Vagina (tissue), 2 donors: ENCODE measurements around the gene ZBTB5. TPM values are rescaled to one million over a fixed set of nuclear protein-coding genes. Genes with fewer than 3 reads are reported as not detected.
"Not testable (repeated sequence)": the region's sequence is repeated elsewhere in the genome, so short reads cannot be mapped to it uniquely, and the experiment has no call there.

Experiments used
- DNase-seq, 2 donors: peaks; one replicate each; pipeline ENCODE4 v3.0.0-alpha.2; 2017; ENCODE audit errors: extremely low spot score in 2 of 2
- H3K27ac ChIP-seq: fragments of 200-600 bp; sonication (generic); one replicate; pipeline ENCODE4 v1.5.1; 2019
- H3K27me3 ChIP-seq: fragments of 200-600 bp; sonication (generic); one replicate; pipeline ENCODE4 v1.5.1; 2019
- H3K36me3 ChIP-seq, 2 donors: fragments of 200-600 bp; sonication (generic); one replicate each; pipeline ENCODE4 v1.5.1; 2017 to 2019
- H3K4me1 ChIP-seq: fragments of 200-600 bp; sonication (generic); one replicate; pipeline ENCODE4 v1.5.1; 2019
- H3K4me3 ChIP-seq, 2 donors: fragments of 200-600 bp; sonication (generic); 1 replicate in 1 of 2; 2 replicates in 1 of 2; pipeline ENCODE4 v1.5.1; 2016 to 2019
- H3K9me3 ChIP-seq: fragments of 200-600 bp; sonication (generic); one replicate; pipeline ENCODE4 v1.5.1; 2019
- POLR2A ChIP-seq, 2 donors: fragments of 450-650 bp; IDR thresholded peaks; one replicate each; pipeline ENCODE4 v1.6.1; 2017; ENCODE audit warnings: antibody characterized with exemption in 2 of 2, mild to moderate bottlenecking in 2 of 2, moderate library complexity in 2 of 2
- POLR2AphosphoS5 ChIP-seq, 2 donors: sonication (generic); formaldehyde crosslinking; IDR thresholded peaks; one replicate each; pipeline ENCODE4 v1.9.0; 2017; ENCODE audit warnings: antibody characterized with exemption in 2 of 2, mild to moderate bottlenecking in 2 of 2, low read depth in 1 of 2; ENCODE audit not compliant: insufficient read depth in 1 of 2
- intact Hi-C: fragments of 100-400 bp; cut with DNase I; formaldehyde crosslinking; loops from one replicate; pipeline ENCODE4 v1.15.1; 2023
- total RNA-seq: library from RNA; depleted of rRNA; stranded (reverse); fragments of >200 nt; gene quantifications from one replicate; pipeline ENCODE4 v1.2.3, GENCODE V29; 2016
- TF ChIP-seq, protein P1 (sequence below), 3 experiments: fragments of 450-650 bp in 2 of 3; fragments of 200-600 bp in 1 of 3; sonication (generic) in 1 of 3; IDR thresholded peaks; one replicate each; pipeline ENCODE4 v1.5.1; 2017 to 2019; ENCODE audit warnings: antibody characterized with exemption in 3 of 3, mild to moderate bottlenecking in 2 of 3, moderate library complexity in 2 of 3

Gene ZBTB5, protein sequence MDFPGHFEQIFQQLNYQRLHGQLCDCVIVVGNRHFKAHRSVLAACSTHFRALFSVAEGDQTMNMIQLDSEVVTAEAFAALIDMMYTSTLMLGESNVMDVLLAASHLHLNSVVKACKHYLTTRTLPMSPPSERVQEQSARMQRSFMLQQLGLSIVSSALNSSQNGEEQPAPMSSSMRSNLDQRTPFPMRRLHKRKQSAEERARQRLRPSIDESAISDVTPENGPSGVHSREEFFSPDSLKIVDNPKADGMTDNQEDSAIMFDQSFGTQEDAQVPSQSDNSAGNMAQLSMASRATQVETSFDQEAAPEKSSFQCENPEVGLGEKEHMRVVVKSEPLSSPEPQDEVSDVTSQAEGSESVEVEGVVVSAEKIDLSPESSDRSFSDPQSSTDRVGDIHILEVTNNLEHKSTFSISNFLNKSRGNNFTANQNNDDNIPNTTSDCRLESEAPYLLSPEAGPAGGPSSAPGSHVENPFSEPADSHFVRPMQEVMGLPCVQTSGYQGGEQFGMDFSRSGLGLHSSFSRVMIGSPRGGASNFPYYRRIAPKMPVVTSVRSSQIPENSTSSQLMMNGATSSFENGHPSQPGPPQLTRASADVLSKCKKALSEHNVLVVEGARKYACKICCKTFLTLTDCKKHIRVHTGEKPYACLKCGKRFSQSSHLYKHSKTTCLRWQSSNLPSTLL
- total RNA-seq = 17.9 TPM

DNA sequence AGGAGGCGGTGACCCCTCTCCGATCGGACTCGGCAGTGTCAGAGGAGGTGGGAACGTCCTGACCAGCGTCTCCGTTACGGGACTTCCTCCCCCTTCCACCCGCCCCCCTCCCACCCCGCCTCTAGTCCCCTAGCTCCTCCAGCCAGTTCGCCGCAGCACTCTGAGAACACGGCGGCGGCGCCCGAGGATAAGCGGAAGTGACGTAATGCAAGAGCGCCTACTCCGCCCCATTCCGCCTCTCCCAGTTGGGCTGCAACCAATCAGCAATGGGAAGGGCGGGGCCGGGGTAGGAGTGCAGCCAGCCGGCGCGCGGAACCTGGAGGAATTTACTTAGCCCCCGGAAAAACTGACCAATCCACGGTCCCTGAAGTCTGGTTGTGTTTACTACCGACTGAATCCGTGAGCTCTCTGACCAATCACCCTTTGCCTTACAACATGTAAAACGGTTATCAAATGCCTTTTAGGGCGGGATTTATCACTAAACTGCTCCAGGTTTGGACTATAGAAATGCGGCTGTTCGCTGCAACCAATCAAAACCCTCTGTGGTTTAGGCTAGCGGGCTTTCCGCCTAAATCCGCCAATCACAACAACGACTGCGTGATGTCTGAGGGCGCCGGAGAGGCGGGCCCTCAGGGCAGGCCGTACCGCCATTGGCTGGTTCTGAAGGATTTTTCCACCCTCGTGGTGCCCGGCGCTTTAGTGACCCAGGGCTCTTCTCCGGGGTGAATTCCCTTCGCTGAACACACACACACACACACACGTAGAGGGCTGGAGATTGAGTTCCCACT, at the start of gene ZBTB5:
Gene ZBTB5 (minus strand): TSS at position 202 of the 788 bp plus-strand sequence. CDS start 22,899 bp downstream, outside the sequence.
- no peaks in the 10 kb centered on the region for H3K27me3 ChIP-seq
- no peaks in the 10 kb centered on the region for H3K9me3 ChIP-seq
- DNase-seq = peak; percentile 99 to 100
- H3K27ac ChIP-seq = peak within 1 kb of the TSS; percentile 97
- intact Hi-C loops = no loop called here
- H3K4me1 ChIP-seq = peaks cover 48% of the 10 kb centered on the region
- peak within 1 kb of the TSS; percentile 85 to 99 for H3K4me3 ChIP-seq
- H3K36me3 ChIP-seq = no peaks in the 10 kb centered on the region
- peak; percentile 78 to 82 for TF ChIP-seq POLR2AphosphoS5 (IDR thresholded peaks at IDR 0.05; ENCODE audit: insufficient read depth in 1 of 2, low read depth in 1 of 2)
- TF ChIP-seq POLR2A (IDR thresholded peaks at IDR 0.05) = peak in 1 of 2 donors; percentile 76
- TF ChIP-seq, protein P1, sequence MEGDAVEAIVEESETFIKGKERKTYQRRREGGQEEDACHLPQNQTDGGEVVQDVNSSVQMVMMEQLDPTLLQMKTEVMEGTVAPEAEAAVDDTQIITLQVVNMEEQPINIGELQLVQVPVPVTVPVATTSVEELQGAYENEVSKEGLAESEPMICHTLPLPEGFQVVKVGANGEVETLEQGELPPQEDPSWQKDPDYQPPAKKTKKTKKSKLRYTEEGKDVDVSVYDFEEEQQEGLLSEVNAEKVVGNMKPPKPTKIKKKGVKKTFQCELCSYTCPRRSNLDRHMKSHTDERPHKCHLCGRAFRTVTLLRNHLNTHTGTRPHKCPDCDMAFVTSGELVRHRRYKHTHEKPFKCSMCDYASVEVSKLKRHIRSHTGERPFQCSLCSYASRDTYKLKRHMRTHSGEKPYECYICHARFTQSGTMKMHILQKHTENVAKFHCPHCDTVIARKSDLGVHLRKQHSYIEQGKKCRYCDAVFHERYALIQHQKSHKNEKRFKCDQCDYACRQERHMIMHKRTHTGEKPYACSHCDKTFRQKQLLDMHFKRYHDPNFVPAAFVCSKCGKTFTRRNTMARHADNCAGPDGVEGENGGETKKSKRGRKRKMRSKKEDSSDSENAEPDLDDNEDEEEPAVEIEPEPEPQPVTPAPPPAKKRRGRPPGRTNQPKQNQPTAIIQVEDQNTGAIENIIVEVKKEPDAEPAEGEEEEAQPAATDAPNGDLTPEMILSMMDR (IDR thresholded peaks at IDR 0.05) = no peak

DNA sequence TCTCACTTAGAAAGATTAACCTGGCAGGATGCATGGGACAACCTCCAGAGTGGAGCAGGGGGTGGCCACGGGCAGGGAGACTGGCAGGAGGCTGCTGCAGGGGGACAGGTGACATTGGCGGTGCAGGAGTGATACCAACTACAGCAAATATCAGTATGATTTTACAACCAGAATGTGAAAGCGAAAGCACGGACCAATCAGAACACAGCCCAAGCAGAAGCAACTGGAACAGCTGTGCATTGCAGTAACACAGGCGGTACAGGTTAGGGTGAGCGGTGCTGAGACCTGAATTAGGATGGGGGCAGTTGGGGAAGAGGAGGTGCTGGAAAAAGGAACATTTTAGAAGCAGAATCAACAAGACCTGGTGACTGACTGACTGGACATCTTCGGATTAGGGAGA, 49.7 kb upstream of the ZBTB5 start:
- Histone ChIP-seq H3K27ac (no peak overlapping the region), H3K36me3 (peaks cover 0 to 9% of the 10 kb centered on the region in 2 donors), H3K9me3 (no peaks in the 10 kb centered on the region), H3K4me3 (no peak overlapping the region), H3K27me3 (no peaks in the 10 kb centered on the region), H3K4me1 (no peaks in the 10 kb centered on the region)
- TF ChIP-seq POLR2A (IDR thresholded peaks at IDR 0.05) (no peak), POLR2AphosphoS5 (IDR thresholded peaks at IDR 0.05; ENCODE audit: insufficient read depth in 1 of 2, low read depth in 1 of 2) (no peak)
- TF ChIP-seq, protein P1 (IDR thresholded peaks at IDR 0.05) = no peak
- DNase-seq = no peak
- intact Hi-C loops = no loop called here

DNA sequence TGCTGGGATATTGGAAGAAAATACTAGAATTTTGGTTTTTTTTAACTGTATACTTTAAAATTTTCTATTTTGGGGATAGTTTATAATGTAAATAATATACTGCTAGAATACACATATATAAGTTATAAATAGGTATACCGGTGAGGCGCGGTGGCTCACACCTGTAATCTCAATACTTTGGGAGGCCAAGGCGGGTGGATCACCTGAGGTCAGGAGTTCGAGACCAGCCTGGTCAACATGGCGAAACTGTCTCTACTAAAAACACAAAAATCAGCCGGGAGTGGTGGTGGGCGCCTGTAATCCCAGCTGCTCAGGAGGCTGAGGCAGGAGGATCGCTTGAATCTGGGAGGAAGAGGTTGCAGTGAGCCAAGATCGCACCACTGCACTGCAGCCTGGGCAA, 49.2 kb upstream of the ZBTB5 start:
- H3K27me3 ChIP-seq, intact Hi-C loops, H3K27ac ChIP-seq, H3K4me1 ChIP-seq, DNase-seq, H3K9me3 ChIP-seq, H3K36me3 ChIP-seq, H3K4me3 ChIP-seq: not testable (repeated sequence)

DNA sequence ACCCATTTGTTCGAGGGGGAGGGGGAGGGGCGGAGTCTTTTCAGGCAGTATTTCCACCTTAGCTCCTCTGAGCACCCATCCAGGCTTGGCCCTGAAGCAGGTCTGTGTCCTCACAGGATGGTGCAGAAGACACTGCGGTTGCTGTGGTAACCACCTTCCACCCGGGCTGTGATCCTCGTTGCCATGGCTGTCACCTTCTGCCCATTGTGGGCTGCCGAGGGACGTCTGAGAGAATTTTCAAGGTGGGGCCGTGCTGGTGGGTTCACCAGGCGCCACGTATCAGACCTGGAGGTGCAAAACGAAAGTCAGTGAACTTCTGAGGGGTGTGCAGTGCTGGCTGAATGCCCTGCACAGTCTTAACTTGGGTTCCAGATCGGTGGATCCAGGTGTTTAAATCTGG, 47.2 kb upstream of the ZBTB5 start:
- no peak overlapping the region for H3K4me3 ChIP-seq
- H3K36me3 ChIP-seq = no peaks in the 10 kb centered on the region
- intact Hi-C loops = no loop called here
- no peak overlapping the region for H3K27ac ChIP-seq
- no peaks in the 10 kb centered on the region for H3K27me3 ChIP-seq
- TF ChIP-seq, protein P1 (IDR thresholded peaks at IDR 0.05) = no peak
- TF ChIP-seq POLR2AphosphoS5 (IDR thresholded peaks at IDR 0.05; ENCODE audit: insufficient read depth in 1 of 2, low read depth in 1 of 2) = no peak
- TF ChIP-seq POLR2A (IDR thresholded peaks at IDR 0.05) = no peak
- no peak for DNase-seq
- H3K4me1 ChIP-seq = no peaks in the 10 kb centered on the region
- no peaks in the 10 kb centered on the region for H3K9me3 ChIP-seq
